HG03159 (cell line): ENCODE results near the gene MGLL.

Experiments used
- ATAC-seq: cut with Tn5 transposase; IDR thresholded peaks from one replicate; pipeline ENCODE4 v1.9.1; 2021; ENCODE audit warnings: mild to moderate bottlenecking, moderate library complexity; ENCODE audit not compliant: unreplicated experiment

MGLL gene

DNA sequence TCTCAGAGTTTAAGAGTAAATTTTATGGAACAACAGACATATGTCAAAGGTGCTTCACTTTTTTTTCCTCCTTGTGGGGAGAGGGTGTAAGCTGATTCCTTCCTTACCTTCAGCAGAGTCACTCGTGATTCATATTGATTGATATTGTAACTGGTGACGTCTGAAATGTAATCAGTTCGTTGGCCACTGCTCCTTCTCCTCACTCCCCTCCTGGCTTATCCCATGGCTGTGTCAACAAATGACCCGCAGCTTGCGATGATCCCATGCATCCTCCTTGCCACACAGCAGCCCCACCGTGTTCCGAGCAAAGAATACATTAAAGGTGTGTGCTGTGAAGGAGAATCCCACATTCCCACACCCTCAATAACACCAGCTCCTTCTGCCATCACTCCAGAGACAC lies 7.3 kb downstream of the MGLL start:
- ATAC-seq = no peak

DNA sequence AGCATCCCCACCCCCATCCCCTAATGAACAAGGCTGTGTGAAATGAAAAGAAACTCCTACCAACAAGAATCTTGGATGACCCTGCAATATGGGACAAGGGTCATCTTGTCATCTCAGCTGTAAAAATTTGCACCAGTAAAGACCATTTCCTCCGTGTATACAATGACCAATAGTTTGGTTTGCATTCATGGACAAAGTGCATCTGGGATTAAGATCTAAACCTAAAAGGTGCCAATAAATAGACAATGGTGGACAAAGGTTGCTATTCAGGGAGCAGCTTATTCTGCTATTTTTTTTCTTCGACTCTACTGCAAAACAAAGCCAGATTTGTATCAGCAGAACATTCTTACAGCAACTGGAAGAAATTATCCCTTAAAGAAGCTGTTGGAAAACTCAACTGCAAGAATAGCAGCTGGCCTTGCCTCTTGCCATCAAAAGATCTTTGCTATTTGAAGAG lies 8.0 kb downstream of the MGLL start:
- ATAC-seq = no peak

DNA sequence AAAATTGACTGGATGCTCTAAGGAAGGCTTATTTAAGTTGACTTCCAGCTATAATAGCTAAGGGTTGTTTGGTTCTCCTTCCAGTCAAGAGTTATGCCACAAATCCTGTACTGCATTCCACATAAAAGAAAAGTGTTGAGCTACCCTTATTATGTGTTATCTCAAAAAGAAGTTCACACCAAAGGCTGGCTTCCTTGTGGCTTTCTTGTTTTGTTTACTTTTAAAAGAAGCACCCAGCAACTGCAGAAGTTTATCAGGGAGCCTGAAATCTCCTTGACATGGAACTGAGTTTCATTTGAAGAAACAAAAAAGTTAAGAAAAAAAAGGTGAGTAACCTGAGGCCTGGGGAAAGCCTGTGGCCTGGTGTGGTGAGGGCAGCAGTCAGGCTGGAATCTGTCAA lies 10.2 kb downstream of the MGLL start:
- ATAC-seq = no peak

DNA sequence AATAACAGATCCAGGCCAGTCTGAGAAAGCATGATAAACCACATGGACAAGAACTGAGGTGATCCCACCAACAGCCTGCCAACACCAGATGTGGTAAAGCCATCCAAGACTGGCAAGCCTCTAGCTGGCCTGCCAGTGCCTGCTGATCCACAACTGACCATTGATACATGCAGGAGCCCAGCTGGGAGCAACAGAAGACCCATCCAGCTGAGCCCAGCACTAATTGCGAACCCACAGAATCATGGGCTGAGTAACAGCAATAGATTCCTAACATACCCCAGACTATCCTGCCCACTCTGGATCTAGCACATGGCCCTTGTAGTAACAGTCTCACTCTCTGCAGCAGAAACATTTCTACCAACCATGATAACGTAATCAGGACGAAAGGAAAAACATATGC lies 10.6 kb downstream of the MGLL start:
- ATAC-seq = no peak

DNA sequence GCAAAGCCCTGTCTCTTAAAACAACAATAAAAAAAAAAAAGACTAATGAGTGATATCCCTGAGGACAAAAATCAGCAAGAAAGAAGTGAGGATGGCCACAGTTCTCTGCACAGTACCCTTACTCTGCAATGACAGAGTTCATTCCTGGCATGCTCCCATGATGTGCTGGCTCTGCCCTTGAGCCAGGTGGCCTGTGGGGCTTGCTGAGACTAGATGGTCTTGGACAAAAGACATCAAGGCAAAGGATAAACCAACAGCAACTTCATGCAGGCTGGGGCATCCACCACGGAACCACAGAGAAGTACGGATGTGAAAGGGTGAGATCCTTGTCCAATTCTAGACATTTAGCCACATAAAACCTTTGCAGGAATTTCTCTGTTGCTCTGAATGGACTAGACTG lies 12.7 kb downstream of the MGLL start:
- no peak for ATAC-seq

DNA sequence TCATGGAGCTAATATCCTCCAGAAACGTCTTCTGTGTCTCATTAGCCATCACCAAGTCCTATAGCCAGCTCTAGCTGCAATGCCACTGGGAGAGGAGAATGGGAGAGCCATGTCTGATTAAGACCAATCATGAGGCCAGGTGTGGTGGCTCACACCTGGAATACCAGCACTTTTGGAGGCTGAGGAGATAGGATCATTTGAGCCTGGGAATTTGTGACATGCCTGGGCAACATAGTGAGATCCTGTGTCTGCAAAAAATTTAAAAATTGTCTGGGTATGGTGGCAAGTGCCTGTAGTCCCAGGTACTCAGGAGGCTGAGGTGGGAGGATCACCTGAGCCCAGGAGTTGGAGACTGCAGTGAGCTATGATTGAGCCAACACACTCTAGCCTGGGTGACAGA lies 13.1 kb downstream of the MGLL start:
- ATAC-seq = no peak

DNA sequence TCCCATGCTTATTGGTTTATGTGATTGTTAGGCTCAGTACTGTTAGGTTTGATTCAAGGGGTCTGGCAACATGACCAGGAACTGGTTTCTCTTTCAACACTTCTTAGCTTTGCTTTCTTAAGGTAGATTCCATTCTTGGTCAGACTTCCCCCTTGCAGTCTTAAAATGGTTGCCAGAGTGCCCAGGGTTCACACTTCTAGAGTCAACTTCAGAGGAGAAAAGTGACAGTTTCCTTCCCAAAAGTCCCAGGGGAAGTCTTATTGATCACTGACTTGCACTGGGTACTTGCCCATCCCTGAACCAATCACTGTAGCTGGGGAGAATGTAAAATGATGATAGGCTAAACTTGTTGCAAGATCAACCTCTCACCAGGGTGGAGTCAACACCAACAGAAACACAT lies 14.1 kb downstream of the MGLL start:
- peak; percentile 67 for ATAC-seq

DNA sequence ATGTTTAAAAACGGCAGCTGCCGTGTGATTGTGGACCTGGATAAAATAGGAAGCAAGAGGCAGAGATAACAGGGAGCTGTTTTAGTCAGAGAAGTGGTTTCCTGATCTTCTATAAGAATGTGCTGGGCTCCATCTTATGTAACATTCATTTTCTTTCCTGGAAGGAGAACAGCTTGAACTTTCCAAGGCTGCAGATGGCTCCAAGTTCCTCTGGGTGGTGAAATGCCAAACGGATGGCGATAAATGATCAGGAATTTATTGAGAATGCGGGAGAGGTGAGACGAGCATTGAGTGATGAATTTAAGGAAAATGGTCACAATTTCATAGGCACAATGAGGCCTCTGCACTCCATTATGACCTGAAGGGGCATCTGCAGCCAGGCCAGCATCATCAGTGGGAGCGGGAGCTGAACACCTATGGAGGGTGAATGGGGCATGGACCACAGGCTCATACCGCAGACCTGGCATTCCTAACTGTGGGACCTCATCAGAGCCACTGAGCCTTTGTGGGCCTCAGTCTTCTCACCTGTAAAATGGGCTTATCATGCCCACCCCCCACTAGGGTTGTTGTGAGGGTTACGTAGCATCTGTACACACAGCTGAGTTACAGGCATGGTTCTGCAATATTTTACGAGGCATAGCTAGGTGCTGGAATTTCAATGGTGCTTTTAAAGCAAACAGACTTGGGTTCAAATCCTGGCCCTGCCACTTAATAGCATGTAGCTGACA lies 17.1 kb downstream of the MGLL start:
- ATAC-seq = no peak

DNA sequence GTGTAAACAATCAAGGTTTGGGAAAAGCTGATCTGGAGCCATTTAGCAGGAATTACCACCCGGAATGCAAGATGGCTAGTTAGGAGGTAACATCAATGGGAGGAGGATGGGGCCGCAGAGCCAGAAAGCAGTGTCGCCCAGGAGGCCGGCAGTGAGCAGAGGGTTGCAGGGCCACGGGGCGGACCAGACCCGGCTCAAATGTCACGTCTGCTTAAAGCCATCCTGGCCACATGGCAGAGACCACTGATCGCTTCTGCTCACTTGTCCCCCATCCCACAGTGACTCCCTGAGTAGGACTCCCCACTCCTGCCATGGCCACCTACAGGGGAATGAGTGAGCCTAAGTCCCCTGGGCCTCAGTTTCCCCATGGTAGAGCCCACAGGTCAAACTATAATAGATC lies 18.2 kb downstream of the MGLL start:
- no peak for ATAC-seq

DNA sequence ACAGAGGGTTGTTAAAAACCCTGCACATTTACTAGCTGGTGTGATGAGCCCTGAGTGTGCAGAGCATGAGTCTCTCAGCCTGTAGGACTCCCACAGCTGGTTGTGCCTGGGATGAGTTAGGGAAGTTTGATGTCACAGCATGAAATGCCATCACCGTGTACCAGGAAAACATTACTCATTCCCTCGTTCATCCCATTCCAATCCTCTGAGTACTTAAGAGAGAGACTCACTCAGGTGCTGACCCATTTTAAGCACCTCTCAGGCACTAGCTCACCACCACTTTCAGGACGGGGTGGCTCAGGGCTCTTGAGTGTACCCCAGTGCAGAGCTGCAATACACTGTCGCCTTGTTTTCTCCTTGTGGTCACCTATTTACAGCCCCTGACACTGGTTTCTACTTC lies 18.7 kb downstream of the MGLL start:
- ATAC-seq = no peak

DNA sequence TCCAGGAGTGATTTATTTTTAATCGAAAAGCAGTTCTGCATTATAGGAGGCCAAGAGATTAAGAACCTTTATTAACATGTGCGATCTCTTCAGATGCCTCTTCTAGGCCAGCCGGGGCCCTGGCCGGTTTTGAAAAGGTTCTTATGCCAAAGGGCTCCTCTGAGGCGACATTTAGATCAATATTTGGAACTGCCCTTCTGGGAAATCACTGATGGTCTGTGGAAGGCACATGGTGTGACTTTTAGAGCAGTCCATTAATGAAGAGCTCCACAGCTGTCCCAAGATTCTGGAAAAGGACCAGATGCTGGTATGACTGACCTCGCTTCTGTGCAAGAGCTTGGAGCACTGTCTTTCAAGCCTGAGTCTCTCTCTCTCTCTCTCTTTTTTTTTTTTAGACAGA lies 19.7 kb downstream of the MGLL start:
- no peak for ATAC-seq

DNA sequence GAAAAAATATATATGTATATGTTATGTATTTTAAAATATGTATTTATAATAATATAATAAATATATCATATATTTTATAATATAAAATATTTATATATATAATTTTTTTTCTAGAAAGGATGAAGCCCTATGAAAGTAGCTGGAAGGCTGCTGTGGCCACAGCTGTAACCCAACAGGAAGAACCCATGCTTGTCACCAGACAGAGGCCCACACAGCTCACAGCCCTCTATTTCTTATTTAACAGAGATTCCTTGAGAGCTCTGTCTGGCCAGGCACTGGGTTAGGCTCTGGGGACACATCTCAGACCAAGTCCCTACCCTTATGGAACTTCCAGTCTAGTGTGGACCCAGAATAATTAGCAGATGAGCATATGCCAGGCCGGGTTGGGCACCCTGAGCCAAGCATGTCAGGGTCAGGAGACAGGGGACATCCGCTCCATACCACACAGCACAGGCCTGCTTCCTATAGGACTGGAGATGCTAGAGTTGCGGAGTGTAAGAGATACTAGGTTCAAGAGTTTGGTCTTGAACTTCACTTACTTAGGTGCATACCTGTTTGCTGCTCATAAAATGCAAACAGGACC lies 20.5 kb downstream of the MGLL start:
- no peak for ATAC-seq

DNA sequence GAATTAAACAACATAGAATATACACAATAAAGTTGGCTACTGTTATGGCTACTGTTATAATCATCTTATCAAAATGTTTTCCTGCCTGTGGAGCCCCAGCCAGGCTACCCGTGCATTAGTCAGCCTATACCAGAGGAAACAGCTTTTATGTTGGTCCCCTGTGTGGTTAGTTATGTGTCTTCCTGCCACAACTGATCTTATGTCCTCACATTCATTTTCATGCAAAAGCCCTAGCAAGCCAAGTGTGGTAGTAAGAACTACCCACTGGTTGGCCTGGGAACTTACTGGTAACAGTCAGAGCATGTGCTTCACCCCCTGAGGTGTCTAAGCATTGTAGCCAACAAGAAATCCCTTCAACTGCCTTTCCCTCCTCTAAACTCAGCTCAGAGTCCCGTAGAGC lies 21.8 kb downstream of the MGLL start:
- no peak for ATAC-seq

DNA sequence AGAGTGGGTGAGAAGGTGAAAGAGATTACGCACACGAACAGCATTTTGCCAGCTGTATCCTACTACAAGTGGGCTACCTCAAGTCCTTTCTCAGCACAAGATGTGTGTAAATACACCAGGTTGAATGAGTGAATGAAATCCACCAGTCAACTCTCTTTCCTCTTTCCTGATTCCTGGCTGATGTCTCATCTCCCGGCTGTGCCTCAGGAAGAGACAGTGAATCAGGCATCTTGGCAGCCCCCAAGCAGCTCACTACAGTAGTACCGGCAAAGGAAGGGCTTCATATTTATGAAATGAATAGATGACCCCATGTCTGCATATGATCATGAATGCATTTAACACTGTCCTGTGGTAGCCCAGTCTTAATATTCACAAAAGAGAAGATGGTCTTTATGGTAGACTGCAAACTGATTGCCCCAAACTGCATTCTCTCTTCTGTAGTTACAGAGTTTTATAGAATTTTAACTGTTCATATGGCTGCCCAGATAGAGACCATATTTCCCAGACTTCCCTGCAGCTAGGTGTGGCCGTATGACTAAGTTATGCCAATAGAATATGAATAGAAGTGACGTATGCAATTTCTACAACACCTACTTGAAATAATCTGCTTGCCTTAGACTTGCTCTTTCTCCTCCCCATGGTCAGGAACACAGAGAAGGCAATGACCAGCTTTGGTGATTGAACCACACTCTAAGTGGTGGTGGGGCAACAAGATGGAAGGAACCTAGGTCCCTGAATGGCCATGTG lies 22.7 kb downstream of the MGLL start:
- ATAC-seq = no peak

DNA sequence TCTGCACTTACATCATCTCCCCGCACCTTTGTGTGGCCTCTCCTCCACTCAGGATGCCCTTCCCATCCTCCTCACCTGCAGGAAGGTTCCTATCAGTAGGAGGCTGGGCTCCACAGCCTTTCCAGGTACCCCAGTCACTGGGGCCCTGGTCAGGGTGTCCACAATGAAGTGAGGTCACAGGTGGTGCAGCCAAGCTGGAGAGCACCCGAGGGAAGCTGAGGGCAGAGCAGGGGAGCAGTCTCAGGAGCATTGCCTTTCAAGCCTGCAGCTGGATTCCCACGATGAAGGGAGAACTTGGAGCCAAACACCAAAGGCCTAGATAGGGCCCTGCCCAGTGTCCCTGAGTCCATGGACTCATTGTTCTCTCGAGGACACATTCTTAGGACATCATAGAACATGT lies 23.6 kb downstream of the MGLL start:
- ATAC-seq = no peak

DNA sequence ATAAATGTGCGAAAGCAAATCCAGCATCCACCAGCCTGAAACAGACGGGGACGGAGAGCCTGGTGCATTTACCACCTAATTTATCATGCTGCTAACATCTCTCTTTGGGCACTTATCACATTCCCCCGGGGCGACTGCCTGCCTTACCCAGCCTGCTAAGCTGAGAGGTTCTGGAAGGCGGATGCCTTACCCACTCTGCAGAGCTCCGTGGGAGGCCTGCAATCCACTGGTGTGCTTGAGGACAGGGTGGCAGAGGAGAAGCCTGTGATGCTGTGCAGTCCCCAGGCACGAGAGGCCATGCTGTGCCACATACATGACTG lies 25.5 kb downstream of the MGLL start:
- ATAC-seq = no peak

DNA sequence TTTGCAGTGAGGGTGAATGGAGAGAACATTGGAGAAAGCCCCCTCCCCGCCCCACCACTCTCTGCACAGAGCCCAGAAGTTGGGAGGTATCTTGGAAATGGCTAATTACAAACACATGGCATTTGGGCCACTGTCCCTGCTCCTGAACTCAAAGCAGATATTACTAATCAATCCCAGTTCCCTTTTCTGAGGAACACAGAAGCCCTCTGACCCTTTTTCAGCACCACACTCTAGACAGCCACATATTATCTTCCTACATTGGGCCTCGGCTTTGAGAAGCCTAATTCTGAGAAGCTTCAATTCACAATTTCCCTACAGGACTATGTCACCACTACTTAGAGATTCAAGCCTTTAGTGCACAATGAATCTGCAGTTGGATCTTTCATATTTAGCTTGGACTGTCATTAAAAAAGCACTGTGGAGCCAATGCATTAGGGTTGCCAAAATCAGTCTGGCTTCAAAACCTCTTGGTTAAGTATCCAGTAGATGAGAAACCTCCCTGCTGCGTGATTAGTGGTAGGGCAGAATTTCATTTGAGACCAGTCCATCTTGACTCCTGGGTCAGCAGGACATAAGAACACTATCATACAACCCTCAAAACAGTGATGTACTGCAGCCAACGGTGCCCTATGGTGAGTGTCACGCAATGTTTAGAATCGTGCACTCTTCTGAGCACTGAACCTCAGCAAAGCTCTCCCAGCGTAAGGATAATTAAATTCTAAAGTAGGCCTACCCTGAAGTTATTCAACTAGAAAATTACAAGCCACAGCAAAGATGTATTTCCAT lies 26.1 kb downstream of the MGLL start:
- ATAC-seq = no peak

DNA sequence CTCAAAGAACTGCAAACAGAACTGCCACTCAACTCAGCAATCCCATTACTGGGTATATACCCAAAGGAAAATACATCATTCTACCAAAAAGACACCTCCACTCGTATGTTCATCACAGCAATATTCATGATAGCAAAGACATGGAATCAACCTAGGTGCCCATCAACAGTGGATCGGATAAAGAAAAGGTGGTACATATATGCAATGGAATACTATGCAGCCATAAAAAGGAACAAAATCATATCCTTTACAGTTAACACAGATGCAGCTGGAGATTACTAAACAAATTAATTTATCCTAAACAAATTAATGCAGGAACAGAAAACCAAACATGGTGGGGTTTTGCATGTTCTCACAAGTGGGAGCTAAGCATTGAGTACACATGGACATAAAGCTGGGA lies 27.3 kb downstream of the MGLL start:
- no peak for ATAC-seq

DNA sequence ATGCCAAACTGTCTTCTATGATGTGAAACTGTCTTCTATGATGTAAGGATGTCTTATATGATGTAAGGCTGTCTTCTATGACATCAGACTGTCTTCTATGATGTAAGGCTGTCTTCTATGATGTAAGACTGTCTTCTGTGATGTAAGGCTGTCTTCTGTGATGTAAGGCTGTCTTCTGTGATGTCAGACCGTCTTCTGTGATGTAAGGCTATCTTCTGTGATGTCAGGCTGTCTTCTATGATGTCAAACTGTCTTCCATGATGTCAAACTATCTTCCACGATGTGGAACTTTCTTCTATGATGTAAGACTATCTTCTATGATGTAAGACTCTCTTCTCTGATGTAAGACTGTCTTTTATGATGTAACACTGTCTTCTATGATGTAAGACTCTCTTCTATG lies 27.9 kb downstream of the MGLL start:
- ATAC-seq = no peak

DNA sequence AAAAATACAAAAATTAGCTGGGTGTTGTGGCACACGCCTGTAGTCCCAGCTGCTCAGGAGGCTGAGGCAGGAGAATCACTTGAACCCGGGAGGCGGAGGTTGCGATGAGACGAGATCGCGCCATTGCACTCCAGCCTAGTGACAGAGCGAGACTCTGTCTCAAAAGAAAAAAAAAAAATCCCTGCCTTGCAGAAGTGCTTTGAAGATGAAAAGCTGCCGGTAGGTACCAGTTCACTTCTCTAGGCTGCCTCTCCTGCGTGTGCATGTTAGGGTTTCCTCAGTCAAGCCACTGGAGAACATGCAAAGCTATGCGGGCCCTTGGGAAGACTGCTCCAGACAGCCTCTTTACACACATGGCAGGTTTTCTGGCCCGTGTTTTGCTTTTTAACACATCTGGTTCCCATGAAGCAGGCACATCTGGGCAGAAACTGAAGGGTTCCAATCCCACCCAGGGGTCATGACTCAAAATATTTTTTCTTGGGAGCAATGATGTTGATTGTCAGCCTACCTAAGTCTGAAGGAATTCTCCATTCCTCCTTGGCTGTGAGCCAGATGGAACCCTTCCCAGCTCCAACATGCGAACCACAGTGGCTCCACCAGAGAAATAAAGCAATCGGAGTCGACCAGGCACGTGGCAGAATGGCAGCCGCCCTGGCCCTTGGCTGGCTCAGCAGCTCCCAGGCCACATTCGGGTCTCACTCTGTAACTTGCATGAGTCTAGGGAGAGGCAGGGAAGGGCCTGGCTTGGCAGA lies 29.6 kb downstream of the MGLL start:
- no peak for ATAC-seq
